KBM-7 (cell line): ENCODE data around the gene ASTN2.
A peak's percentile ranks its signal among the peaks of the same experiment; 100 is the strongest.

Source experiments
- DNase-seq: peaks from one replicate; pipeline ENCODE4 v3.0.0-alpha.2; 2015
- in situ Hi-C: fragments of 300-500 bp; cut with MboI; formaldehyde crosslinking; loops from 2 replicates; pipeline ENCODE4 v1.14.3; 2020; ENCODE audit warnings: low sequenced_read_pairs, low pct_unique_long_range_greater_than_20kb, mixed read lengths

Gene ASTN2

DNA sequence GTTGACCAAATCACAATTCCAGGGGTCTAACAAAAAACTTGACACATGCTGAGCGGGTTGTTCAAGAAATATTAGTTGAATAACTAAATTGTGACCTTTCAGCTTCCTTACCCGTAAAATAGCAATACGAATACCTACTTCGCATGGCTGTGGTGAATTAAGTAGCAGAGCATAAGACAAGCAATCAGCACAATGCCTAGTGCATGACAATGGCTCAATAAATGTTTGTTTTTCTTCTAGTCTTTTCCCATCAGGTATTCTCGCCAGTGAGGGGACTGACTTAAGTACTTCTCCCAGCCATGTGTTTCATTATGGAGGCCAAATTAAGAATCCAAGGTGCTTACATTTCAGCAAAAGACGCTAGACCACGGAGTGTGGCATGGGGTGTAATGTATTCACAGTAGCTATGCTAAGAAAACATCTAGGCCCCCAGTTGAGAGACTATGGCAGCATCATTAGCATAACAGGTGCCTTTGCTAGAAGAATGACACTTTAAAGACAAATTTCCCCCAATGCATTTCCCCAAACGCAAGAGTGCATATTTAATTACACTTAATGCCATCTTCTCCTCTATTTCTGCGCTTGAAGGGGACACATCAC is 145.9 kb downstream of the ASTN2 start:
- in situ Hi-C loops: no loop called here
- no peak for DNase-seq

GRCh38 chr9:117266855-117267497 is 147.9 kb downstream of the ASTN2 start:
- DNase-seq: no peak
- in situ Hi-C loops: no loop called here

- DNase-seq: no peak
- in situ Hi-C loops: no loop called here
Observed at GRCh38 chr9:117265253-117265652, 149.6 kb downstream of the ASTN2 start.

DNA sequence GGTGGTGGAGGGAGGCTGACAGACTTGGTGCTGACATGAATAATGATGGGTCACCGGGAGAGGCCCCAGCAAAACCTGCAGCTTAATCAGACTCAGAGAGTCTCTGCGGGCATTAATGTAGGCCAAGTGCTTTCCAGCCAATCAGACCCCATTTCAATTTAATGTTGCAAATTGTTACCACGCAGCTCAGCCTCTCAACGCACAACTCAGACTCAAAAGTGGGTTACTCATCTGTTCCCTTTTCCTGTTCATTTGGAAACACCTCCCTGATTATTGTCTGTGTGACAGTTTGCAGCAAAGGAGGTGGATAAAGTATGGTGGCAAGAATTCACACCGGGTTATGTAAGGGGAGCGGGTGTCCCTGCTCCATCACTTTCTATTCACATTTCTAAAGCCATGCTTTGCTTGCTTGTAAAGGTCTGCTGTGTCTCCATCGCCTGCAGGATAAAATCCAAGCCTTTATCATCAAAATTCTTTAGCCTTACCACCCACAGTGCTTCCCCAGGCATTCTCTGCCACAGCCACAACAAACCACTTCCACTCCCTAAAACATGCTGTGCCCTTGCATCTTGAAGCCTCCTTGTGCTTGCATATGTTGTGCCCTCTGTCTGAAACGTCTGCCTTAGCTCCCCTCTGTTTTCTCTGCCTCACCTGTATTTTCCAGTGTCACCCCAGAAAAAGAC is 156.5 kb downstream of the ASTN2 start:
- in situ Hi-C loops: no loop called here

DNA sequence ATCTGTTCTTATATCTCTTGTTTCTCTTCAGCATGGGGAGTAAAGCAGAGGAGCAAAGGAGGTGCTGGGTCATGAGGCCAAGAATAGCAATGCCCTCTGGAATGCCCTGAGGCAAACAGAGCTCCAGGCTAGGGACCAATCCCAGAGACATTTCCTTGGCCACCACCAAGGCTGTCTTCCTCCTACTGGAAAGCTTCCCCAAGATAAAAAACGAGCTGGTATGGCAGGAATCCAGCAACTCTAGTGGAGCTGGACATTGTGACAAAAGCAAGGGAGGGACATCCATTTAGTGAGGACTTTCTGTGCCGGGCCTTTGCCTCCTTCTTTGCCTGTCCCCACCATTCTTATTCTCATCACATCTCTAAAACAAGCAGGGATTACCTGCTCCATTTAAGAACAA is 161.6 kb downstream of the ASTN2 start:
- in situ Hi-C loops: no loop called here
- DNase-seq: no peak

More for the DNA sequence above, 156.5 kb downstream of the ASTN2 start:
- no peak for DNase-seq

DNA sequence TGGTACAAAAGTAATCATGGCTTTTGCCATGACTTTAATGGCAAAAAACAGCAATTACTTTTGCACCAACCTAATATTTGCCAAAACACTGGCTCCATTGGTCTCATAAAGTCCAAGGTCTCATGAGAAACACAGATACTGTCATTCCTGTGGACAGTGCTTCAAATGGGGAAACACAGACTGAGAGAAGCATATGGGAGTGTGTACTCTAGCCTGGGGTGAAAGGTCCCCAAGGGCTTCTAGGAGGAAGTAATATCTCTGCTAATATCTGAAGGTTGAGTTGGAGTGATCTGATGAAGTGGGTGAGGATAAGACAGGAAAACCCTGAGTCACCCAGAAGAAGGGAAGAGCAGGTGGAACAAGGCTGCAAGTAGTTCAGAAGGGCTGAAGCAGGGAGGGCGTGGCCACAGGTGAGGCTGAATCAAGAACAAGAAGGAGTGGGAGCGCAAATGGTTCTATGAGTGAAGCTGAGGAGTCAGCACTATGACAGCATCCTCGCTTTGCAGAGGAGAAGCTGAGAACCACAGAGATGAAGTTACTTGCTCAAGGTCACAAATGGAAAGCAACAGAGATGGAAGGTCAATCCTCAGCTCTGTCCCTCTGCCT is 164.1 kb downstream of the ASTN2 start:
- no peak for DNase-seq
- in situ Hi-C loops: no loop called here

DNA sequence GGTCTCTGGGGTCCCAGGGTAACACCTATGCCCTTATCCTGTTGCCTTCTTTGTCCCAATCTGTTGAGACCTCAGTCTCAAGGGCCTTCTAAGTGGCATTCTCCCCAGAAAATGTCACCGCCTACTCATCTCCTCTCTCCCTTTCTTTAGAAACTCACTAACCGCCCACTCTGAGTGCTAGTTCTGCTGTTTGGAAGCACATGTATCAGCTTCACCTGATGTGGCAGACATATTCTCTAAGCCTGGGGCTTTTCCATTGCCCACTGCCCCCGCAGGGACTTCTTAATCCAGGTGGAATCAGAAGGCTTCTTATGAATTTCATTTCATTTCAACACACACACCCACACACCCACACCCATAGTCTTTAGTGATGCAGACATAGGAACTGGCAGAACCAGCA is 165.1 kb downstream of the ASTN2 start:
- no peak for DNase-seq
- in situ Hi-C loops: no loop called here

- in situ Hi-C loops: no loop called here
- peak; percentile 5 for DNase-seq
Observed at GRCh38 chr9:117247266-117247665, 167.6 kb downstream of the ASTN2 start.

GRCh38 chr9:117245175-117245829 is 169.6 kb downstream of the ASTN2 start:
- in situ Hi-C loops: no loop called here
- DNase-seq: no peak

DNA sequence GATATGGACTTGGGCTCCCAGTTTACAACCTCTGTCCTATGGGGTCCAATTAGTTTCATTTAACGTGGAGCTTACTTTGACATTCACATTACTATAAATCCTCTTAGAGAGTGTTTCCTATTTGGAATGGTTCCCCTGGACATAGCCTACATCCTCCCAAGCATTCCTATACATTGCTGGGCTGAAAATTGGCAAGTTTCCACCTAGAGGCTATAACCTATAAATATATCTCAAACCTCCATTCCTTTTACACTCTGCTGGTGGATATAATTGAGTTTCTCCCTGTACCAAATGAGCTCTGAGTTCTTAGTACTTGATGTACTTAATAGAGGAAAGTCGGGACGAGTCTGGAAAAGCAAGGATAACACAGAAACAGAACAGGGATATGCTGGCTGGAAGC is 172.8 kb downstream of the ASTN2 start:
- in situ Hi-C loops: no loop called here
- DNase-seq: no peak

DNA sequence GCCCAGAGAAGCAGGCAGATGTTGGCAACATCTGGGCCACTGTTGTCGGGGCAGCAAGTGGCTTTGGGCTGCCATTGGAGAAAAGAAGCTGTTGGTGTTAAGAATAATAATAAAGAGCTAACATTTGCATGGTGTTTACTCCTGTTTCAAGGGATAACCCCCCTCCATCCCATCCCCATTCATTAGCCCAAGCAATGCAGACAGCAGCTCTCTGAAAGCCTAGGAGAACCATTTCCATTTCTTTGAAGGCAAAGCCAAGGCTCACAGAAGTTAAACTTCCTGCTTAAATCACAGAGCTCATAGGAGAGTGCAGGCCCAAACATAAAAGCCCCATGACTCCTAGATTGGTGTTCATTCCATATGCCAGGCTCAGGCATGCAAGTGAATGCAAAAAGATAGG is 175.4 kb downstream of the ASTN2 start:
- in situ Hi-C loops: no loop called here
- no peak for DNase-seq

DNA sequence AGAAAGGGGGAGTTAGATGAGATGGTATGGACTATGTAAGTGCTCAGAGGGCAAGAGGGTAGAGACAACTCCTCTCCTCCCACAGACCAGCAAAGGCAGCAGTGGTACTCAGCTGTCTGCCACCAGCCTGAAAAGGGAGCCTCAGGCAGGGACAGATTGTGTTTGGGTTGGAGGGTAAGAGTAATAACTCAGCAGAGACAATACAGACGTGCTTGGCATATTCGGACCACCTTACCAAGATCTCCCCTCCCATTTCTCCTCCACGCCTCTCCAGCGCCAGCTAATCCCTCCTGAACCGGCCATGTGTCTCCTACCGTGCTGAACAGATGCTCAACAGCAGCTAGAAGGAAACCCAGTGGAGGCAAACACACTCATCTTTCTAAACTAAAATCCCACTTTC is 180.8 kb downstream of the ASTN2 start:
- in situ Hi-C loops: no loop called here
- DNase-seq: no peak

- in situ Hi-C loops: no loop called here
- DNase-seq: no peak
Observed at GRCh38 chr9:117233016-117233415, 181.8 kb downstream of the ASTN2 start.

GRCh38 chr9:117232281-117232680 is 182.6 kb downstream of the ASTN2 start:
- in situ Hi-C loops: no loop called here

GRCh38 chr9:117231012-117231411 is 183.8 kb downstream of the ASTN2 start:
- DNase-seq: no peak
- in situ Hi-C loops: no loop called here

More at GRCh38 chr9:117232281-117232680, 182.6 kb downstream of the ASTN2 start:
- no peak for DNase-seq

DNA sequence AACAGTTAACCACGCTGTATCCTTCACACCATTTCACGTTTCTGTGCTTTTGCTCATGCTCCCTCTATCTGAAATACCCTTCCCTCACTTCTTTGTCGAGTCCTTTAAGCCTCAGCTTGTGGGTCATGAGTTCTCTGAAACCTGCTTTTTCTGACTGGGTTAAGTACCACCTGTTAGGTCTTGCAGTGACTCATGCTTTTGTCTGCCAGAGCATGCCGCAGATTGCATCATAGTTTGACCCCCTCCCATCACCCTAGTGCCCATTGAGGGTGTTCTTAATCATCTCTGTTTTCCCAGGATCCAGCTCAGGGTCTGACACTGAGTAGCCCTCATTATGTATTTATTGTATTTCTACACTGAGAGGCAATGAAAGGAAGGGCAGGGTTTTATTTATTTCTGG is 190.2 kb downstream of the ASTN2 start:
- no peak for DNase-seq
- in situ Hi-C loops: no loop called here

GRCh38 chr9:117218951-117219350 is 195.9 kb downstream of the ASTN2 start:
- DNase-seq: no peak
- in situ Hi-C loops: no loop called here

DNA sequence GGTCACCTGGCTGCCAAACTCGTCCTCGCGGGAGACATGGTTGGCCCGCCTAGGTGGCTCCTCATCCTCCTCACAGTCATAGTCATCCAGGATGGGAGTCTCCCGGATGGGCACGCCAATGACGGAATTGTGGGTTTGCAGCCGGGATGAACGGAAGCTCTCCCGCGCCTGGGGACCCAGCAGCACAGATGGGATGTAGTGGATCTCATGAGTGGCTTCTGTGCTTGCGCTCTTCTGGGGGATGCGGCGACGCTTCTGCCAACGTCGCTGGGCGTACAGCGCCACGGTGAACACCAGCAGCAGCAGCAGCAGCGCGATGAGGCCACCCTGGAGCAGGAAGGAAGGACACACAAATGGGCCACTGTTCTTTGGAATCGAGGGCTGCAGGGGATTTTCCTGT is 200.4 kb downstream of the ASTN2 start:
- in situ Hi-C loops: no loop called here
- DNase-seq: no peak

GRCh38 chr9:117211280-117211679 is 203.6 kb downstream of the ASTN2 start:
- in situ Hi-C loops: no loop called here
- no peak for DNase-seq

GRCh38 chr9:117205806-117206205 is 209.1 kb downstream of the ASTN2 start:
- DNase-seq: no peak
- in situ Hi-C loops: no loop called here
